H9 (cell line): Measurements from ENCODE around the gene LARGE1. TPM values are rescaled to one million over a fixed set of nuclear protein-coding genes. Genes with fewer than 3 reads are reported as not detected.

ENCODE experiments used
- DNase-seq: peaks from one replicate; pipeline ENCODE4 v3.0.0-alpha.2; 2017
- H2AFZ ChIP-seq: one replicate; pipeline ENCODE4 v1.6.1; 2013; ENCODE audit warnings: mild to moderate bottlenecking, low read length, control low read depth, moderate library complexity
- H2AK5ac ChIP-seq: 2 replicates; pipeline ENCODE4 v1.6.1; 2013; ENCODE audit warnings: low read length, control low read depth, mixed read lengths; ENCODE audit not compliant: insufficient read length
- H2BK120ac ChIP-seq: one replicate; pipeline ENCODE4 v1.6.1; 2013; ENCODE audit warnings: low read depth, mild to moderate bottlenecking, low read length, control low read depth, inconsistent platforms; ENCODE audit not compliant: poor library complexity, severe bottlenecking
- H2BK12ac ChIP-seq: 2 replicates; pipeline ENCODE4 v1.6.1; 2013; ENCODE audit warnings: low read length, control low read depth, mixed read lengths, low read depth; ENCODE audit not compliant: insufficient read length
- H2BK15ac ChIP-seq: 2 replicates; pipeline ENCODE4 v1.6.1; 2013; ENCODE audit warnings: low read depth, low read length, control low read depth
- H2BK20ac ChIP-seq: one replicate; pipeline ENCODE4 v1.6.1; 2013; ENCODE audit warnings: low read depth, mild to moderate bottlenecking, low read length, control low read depth, inconsistent platforms; ENCODE audit not compliant: poor library complexity, severe bottlenecking
- H2BK5ac ChIP-seq: 2 replicates; pipeline ENCODE4 v1.6.1; 2013; ENCODE audit warnings: low read length, control low read depth, mixed read lengths; ENCODE audit not compliant: insufficient read length
- H3K14ac ChIP-seq: 2 replicates; pipeline ENCODE4 v1.6.1; 2013; ENCODE audit warnings: low read length, control low read depth; ENCODE audit not compliant: insufficient read depth
- H3K18ac ChIP-seq: 2 replicates; pipeline ENCODE4 v1.6.1; 2013; ENCODE audit warnings: low read depth, mild to moderate bottlenecking, mixed read lengths, low read length, control low read depth; ENCODE audit not compliant: insufficient read length
- H3K23ac ChIP-seq: 2 replicates; pipeline ENCODE4 v1.6.1; 2013; ENCODE audit warnings: low read length, control low read depth, mixed read lengths, low read depth; ENCODE audit not compliant: insufficient read length
- H3K23me2 ChIP-seq: 2 replicates; pipeline ENCODE4 v1.6.1; 2013; ENCODE audit warnings: low read depth, mild to moderate bottlenecking, mixed read lengths, low read length, control low read depth; ENCODE audit not compliant: insufficient read length, poor library complexity, severe bottlenecking
- H3K27ac ChIP-seq: 2 replicates; pipeline ENCODE4 v1.5.1; 2013; ENCODE audit warnings: low read length, control low read depth, mixed read lengths, low read depth; ENCODE audit not compliant: insufficient read length
- H3K27me3 ChIP-seq: 2 replicates; pipeline ENCODE4 v1.6.1; 2013; ENCODE audit warnings: low read length, control low read depth, inconsistent platforms; ENCODE audit not compliant: insufficient read depth
- H3K4ac ChIP-seq: 2 replicates; pipeline ENCODE4 v1.6.1; 2013; ENCODE audit warnings: low read depth, mild to moderate bottlenecking, control low read depth, inconsistent platforms, low read length, moderate library complexity
- H3K4me1 ChIP-seq: 2 replicates; pipeline ENCODE4 v1.6.1; 2013; ENCODE audit warnings: low read length, control low read depth, inconsistent platforms; ENCODE audit not compliant: insufficient read depth
- H3K4me2 ChIP-seq: 2 replicates; pipeline ENCODE4 v1.6.1; 2013; ENCODE audit warnings: low read length, control low read depth, mixed read lengths; ENCODE audit not compliant: insufficient read length, insufficient read depth
- H3K56ac ChIP-seq: 2 replicates; pipeline ENCODE4 v1.6.1; 2013; ENCODE audit warnings: low read depth, mild to moderate bottlenecking, mixed read lengths, low read length, control low read depth; ENCODE audit not compliant: insufficient read length
- H3K79me1 ChIP-seq: 2 replicates; pipeline ENCODE4 v1.6.1; 2013; ENCODE audit warnings: low read depth, mild to moderate bottlenecking, moderate library complexity, low read length, control low read depth, inconsistent platforms; ENCODE audit not compliant: insufficient read depth, poor library complexity, severe bottlenecking
- H3K79me2 ChIP-seq: 2 replicates; pipeline ENCODE4 v1.6.1; 2013; ENCODE audit warnings: low read length, control low read depth, inconsistent platforms; ENCODE audit not compliant: insufficient read depth
- H3K9ac ChIP-seq: 2 replicates; pipeline ENCODE4 v1.6.1; 2013; ENCODE audit warnings: low read length, control low read depth, mixed read lengths; ENCODE audit not compliant: insufficient read length; ENCODE audit errors: extremely low read depth
- H3K9me3 ChIP-seq: one replicate; pipeline ENCODE4 v1.6.1; 2013; ENCODE audit warnings: low read depth, low read length, inconsistent platforms; ENCODE audit not compliant: control insufficient read depth
- H3T11ph ChIP-seq: one replicate; pipeline ENCODE4 v1.6.1; 2013; ENCODE audit warnings: mild to moderate bottlenecking, low read length, control low read depth, inconsistent platforms
- H4K20me1 ChIP-seq: one replicate; pipeline ENCODE4 v1.6.1; 2013; ENCODE audit not compliant: control insufficient read depth, insufficient read length, insufficient read depth
- H4K5ac ChIP-seq: 2 replicates; pipeline ENCODE4 v1.6.1; 2013; ENCODE audit warnings: low read depth, mild to moderate bottlenecking, mixed read lengths, low read length, control low read depth; ENCODE audit not compliant: insufficient read length
- H4K8ac ChIP-seq: replicated peaks from 2 replicates; pipeline ENCODE4 v1.6.1; 2013; ENCODE audit warnings: low read length, control low read depth, mixed read lengths, low read depth; ENCODE audit not compliant: insufficient read length
- H4K91ac ChIP-seq: 2 replicates; pipeline ENCODE4 v1.6.1; 2013; ENCODE audit warnings: low read depth, mild to moderate bottlenecking, moderate library complexity, mixed read lengths, low read length, control low read depth; ENCODE audit not compliant: insufficient read length
- H3K27ac Mint-ChIP-seq, 3 experiments: 2 replicates in 2 of 3; 3 replicates in 1 of 3; pipeline ENCODE4 v1.8.0; 2020 to 2021; ENCODE audit warnings: mixed read lengths in 3 of 3, mild to moderate bottlenecking in 1 of 3, moderate library complexity in 1 of 3
- H3K27me3 Mint-ChIP-seq: 2 replicates; pipeline ENCODE4 v1.8.0; 2021; ENCODE audit warnings: low read depth, mild to moderate bottlenecking, moderate library complexity, mixed read lengths
- H3K36me3 Mint-ChIP-seq, 3 experiments: 2 replicates in 2 of 3; 3 replicates in 1 of 3; pipeline ENCODE4 v1.8.0; 2020 to 2021; ENCODE audit warnings: low read depth in 3 of 3, mixed read lengths in 3 of 3; ENCODE audit not compliant: insufficient read depth in 1 of 3
- H3K4me1 Mint-ChIP-seq, 2 experiments: 2 replicates each; pipeline ENCODE4 v1.8.0; 2020; ENCODE audit warnings: mixed read lengths in 2 of 2
- H3K4me3 Mint-ChIP-seq, 2 experiments: 2 replicates in 1 of 2; 3 replicates in 1 of 2; pipeline ENCODE4 v1.8.0; 2020 to 2021; ENCODE audit warnings: mild to moderate bottlenecking in 2 of 2, mixed read lengths in 2 of 2, moderate library complexity in 1 of 2
- H3K9me3 Mint-ChIP-seq, 2 experiments: 2 replicates in 1 of 2; 3 replicates in 1 of 2; pipeline ENCODE4 v1.8.0; 2020; ENCODE audit warnings: mild to moderate bottlenecking in 2 of 2, mixed read lengths in 2 of 2, moderate library complexity in 1 of 2
- CTCF ChIP-seq: fragments of 200-600 bp; sonication (generic); conservative IDR thresholded peaks from 3 replicates; pipeline ENCODE4 v1.8.0; 2021; ENCODE audit warnings: antibody characterized with exemption, mild to moderate bottlenecking
- WGBS: extraction: QIAGEN DNeasy Blood & Tissue Kit; methylation state at CpG from one replicate; pipeline ENCODE4 v1.1.7; 2013; ENCODE audit warnings: missing lambda C conversion rate, low lambda C conversion rate, mixed read lengths; ENCODE audit not compliant: insufficient read length; ENCODE audit errors: extremely low coverage; 5-methylcytosine and 5-hydroxymethylcytosine counted together
- total RNA-seq: library from RNA; stranded (reverse); gene quantifications from 2 replicates; pipeline ENCODE4 v1.2.1, GENCODE V29; 2021

Gene LARGE1
- total RNA-seq, 1 experiment from 2014 or later: 43.5 TPM

- DNase-seq: peak; percentile 68
- H3K79me2 ChIP-seq: no peaks in the 10 kb centered on the region; the same call in 1 of the 2 replicates
- H3K4me2 ChIP-seq: no peak overlapping the region
- H2BK12ac ChIP-seq: no peak overlapping the region
- H3T11ph ChIP-seq: no peak overlapping the region
- H3K79me1 ChIP-seq: no peaks in the 10 kb centered on the region
- no peak overlapping the region for H2BK15ac ChIP-seq
- no peak overlapping the region for H3K56ac ChIP-seq
- H2AK5ac ChIP-seq: no peak overlapping the region
- H3K14ac ChIP-seq: no peak overlapping the region
- no peaks in the 10 kb centered on the region for H3K23me2 ChIP-seq
- no CpG with 5 or more reads among the region's 10 CpGs for WGBS
- no peak overlapping the region for H2BK120ac ChIP-seq
- H3K9ac ChIP-seq: no peak overlapping the region
- peaks cover 8% of the 10 kb centered on the region; the same call in 1 of the 2 replicates for H3K4me1 ChIP-seq
- Mint-ChIP-seq H3K27ac (peak overlapping the region; percentile 68 to 91 (median 86)), H3K4me3 (peak overlapping the region; percentile 11 to 47; a peak in 3 of 5 replicates), H3K27me3 (peaks cover 1% of the 10 kb centered on the region), H3K36me3 (peaks cover 25 to 46% (median 28%) of the 10 kb centered on the region in 3 experiments), H3K9me3 (peaks cover 2 to 3% of the 10 kb centered on the region in 2 experiments; a peak in 3 of 5 replicates), H3K4me1 (peaks cover 40 to 43% of the 10 kb centered on the region in 2 experiments)
- peaks cover 3% of the 10 kb centered on the region for H4K20me1 ChIP-seq
- H3K18ac ChIP-seq: no peak overlapping the region
- no peaks in the 10 kb centered on the region for H3K27me3 ChIP-seq
- H3K27ac ChIP-seq: no peak overlapping the region
- no peak overlapping the region for H2BK5ac ChIP-seq
- TF ChIP-seq CTCF: peak; percentile 62
- H4K91ac ChIP-seq: no peak overlapping the region
- H3K4ac ChIP-seq: no peak overlapping the region
- H4K5ac ChIP-seq: no peak overlapping the region
- H3K23ac ChIP-seq: no peak overlapping the region
- no peak overlapping the region for H2AFZ ChIP-seq
- no peak overlapping the region for H2BK20ac ChIP-seq
- no peaks in the 10 kb centered on the region for H3K9me3 ChIP-seq
- no peak overlapping the region for H4K8ac ChIP-seq
These were observed 163.7 kb downstream of the LARGE1 start for GRCh38 chr22:33756508-33756949.
